WTC11 (cell line): ENCODE data around the gene YTHDC1.

Experiments used
- ARID4B ChIP-seq: sonication (generic); formaldehyde crosslinking; IDR thresholded peaks from 2 replicates; pipeline ENCODE4 v1.8.0; 2023; ENCODE audit warnings: missing genetic modification reagents, mild to moderate bottlenecking, borderline replicate concordance
- ATF2 ChIP-seq: sonication (generic); formaldehyde crosslinking; IDR thresholded peaks from 2 replicates; pipeline ENCODE4 v1.8.1; 2022; ENCODE audit warnings: low read depth, missing genetic modification reagents, borderline replicate concordance
- CREM ChIP-seq: sonication (generic); formaldehyde crosslinking; IDR thresholded peaks from 2 replicates; pipeline ENCODE4 v1.8.1; 2022; ENCODE audit warnings: mild to moderate bottlenecking, missing genetic modification reagents, moderate library complexity
- CTCF ChIP-seq: fragments of 200-600 bp; IDR thresholded peaks from 2 replicates; pipeline ENCODE4 v1.8.0; 2022; ENCODE audit warnings: antibody characterized with exemption
- E2F4 ChIP-seq: sonication (generic); formaldehyde crosslinking; IDR thresholded peaks from 2 replicates; pipeline ENCODE4 v1.8.1; 2022; ENCODE audit warnings: low read depth, mild to moderate bottlenecking, moderate library complexity, missing genetic modification reagents, borderline replicate concordance
- ELF4 ChIP-seq: sonication (generic); formaldehyde crosslinking; IDR thresholded peaks from 2 replicates; pipeline ENCODE4 v1.8.1; 2022; ENCODE audit warnings: low read depth, mild to moderate bottlenecking, moderate library complexity, missing genetic modification reagents
- ESRRA ChIP-seq: sonication (generic); formaldehyde crosslinking; IDR thresholded peaks from 2 replicates; pipeline ENCODE4 v1.8.1; 2022; ENCODE audit warnings: mild to moderate bottlenecking, missing genetic modification reagents, borderline replicate concordance
- MXD4 ChIP-seq: fragments of 250-450 bp; sonication (Bioruptor Pico); IDR thresholded peaks from 2 replicates; pipeline ENCODE4 v1.8.0; 2021; ENCODE audit warnings: mild to moderate bottlenecking, moderate library complexity, borderline replicate concordance
- TEAD1 ChIP-seq: sonication (generic); formaldehyde crosslinking; IDR thresholded peaks from 2 replicates; pipeline ENCODE4 v1.8.0; 2022; ENCODE audit warnings: mild to moderate bottlenecking, missing genetic modification reagents
- ZNF416 ChIP-seq: fragments of 250-450 bp; sonication (Bioruptor Pico); IDR thresholded peaks from 2 replicates; pipeline ENCODE4 v1.9.0; 2021; ENCODE audit warnings: mild to moderate bottlenecking, inconsistent platforms
- TF ChIP-seq, protein P1 (sequence below): sonication (generic); formaldehyde crosslinking; IDR thresholded peaks from 2 replicates; pipeline ENCODE4 v1.8.0; 2022; ENCODE audit warnings: mild to moderate bottlenecking, missing genetic modification reagents
- TF ChIP-seq, protein P2 (sequence below): fragments of 250-450 bp; sonication (Bioruptor Pico); IDR thresholded peaks from 2 replicates; pipeline ENCODE4 v1.9.0; 2021; ENCODE audit warnings: moderate library complexity, mild to moderate bottlenecking, inconsistent platforms, borderline replicate concordance
- TF ChIP-seq, protein P3 (sequence below): sonication (generic); formaldehyde crosslinking; conservative IDR thresholded peaks from 2 replicates; pipeline ENCODE4 v1.8.1; 2022; ENCODE audit warnings: mild to moderate bottlenecking, missing genetic modification reagents

DNA sequence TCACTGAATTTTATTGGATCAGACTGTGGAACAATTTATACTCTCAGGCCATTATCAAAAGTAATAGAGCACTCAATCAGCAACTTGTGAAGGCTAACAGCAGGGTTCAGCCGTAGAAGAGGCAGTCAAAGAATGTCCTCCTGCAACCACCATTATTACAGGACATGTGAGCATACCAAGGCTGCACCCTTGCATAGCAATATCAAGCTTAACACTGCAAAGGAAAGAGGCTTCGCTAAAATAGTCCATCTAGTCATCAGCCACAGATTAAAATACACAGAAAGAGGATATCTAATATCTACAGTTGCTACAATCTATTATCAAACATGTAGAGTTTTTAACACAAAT lies 61.5 kb downstream of the YTHDC1 start:
- TF ChIP-seq CTCF (no peak), TEAD1 (CRISPR knock-in tag) (no peak), ARID4B (CRISPR knock-in tag) (no peak), ZNF416 (no peak), ESRRA (CRISPR knock-in tag) (no peak), ELF4 (CRISPR knock-in tag) (no peak), E2F4 (CRISPR knock-in tag) (no peak), CREM (no peak), MXD4 (no peak), ATF2 (no peak)
- TF ChIP-seq, protein P1, sequence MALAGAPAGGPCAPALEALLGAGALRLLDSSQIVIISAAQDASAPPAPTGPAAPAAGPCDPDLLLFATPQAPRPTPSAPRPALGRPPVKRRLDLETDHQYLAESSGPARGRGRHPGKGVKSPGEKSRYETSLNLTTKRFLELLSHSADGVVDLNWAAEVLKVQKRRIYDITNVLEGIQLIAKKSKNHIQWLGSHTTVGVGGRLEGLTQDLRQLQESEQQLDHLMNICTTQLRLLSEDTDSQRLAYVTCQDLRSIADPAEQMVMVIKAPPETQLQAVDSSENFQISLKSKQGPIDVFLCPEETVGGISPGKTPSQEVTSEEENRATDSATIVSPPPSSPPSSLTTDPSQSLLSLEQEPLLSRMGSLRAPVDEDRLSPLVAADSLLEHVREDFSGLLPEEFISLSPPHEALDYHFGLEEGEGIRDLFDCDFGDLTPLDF (CRISPR knock-in tag) = no peak
- TF ChIP-seq, protein P2, sequence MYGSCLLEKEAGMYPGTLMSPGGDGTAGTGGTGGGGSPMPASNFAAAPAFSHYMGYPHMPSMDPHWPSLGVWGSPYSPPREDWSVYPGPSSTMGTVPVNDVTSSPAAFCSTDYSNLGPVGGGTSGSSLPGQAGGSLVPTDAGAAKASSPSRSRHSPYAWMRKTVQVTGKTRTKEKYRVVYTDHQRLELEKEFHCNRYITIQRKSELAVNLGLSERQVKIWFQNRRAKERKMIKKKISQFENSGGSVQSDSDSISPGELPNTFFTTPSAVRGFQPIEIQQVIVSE (CRISPR knock-in tag) = no peak
- TF ChIP-seq, protein P3, sequence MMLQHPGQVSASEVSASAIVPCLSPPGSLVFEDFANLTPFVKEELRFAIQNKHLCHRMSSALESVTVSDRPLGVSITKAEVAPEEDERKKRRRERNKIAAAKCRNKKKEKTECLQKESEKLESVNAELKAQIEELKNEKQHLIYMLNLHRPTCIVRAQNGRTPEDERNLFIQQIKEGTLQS (CRISPR knock-in tag) = no peak
